GM12878 (cell line): Measurements from ENCODE around the gene PPIL6. TPM values are rescaled to one million over a fixed set of nuclear protein-coding genes. Genes with fewer than 3 reads are reported as not detected.
A peak's percentile ranks its signal among the peaks of the same experiment; 100 is the strongest.

Experiments used
- ATAC-seq: fragments of 200-7000 bp; cut with Tn5 transposase; 3 replicates; pipeline ENCODE4 v1.9.1; 2020; ENCODE audit warnings: mild to moderate bottlenecking, moderate library complexity
- BruUV-seq: library from RNA; stranded (reverse); fragments of 400-500 nt; replicated peaks from 2 replicates; lab custom pipeline; 2021; lab: Mats Ljungman, UMichigan
- CTCF ChIA-PET: fragments of 300-600 bp; sonication (Branson Sonifier 250); formaldehyde crosslinking; extraction: SDS; loops from one replicate; lab custom pipeline; 2021; ENCODE audit warnings: inconsistent platforms; lab: Yijun Ruan, JAX
- POLR2A ChIA-PET: fragments of 350-600 bp; formaldehyde crosslinking; extraction: SDS; loops from one replicate; lab custom pipeline; 2021; ENCODE audit warnings: inconsistent platforms; lab: Charles Lee
- RAD21 ChIA-PET: fragments of 300-600 bp; sonication (Branson Sonifier 250); formaldehyde crosslinking; loops from one replicate; lab custom pipeline; 2023; ENCODE audit warnings: antibody characterized with exemption; ENCODE audit not compliant: unreplicated experiment; lab: Charles Lee
- SMC1A ChIA-PET: fragments of 300-600 bp; sonication (Branson Sonifier 250); formaldehyde crosslinking; loops from one replicate; lab custom pipeline; 2023; ENCODE audit not compliant: unreplicated experiment, uncharacterized antibody; lab: Charles Lee
- DNase-seq: peaks from one replicate; pipeline ENCODE4 v3.0.0-alpha.2; 2011; ENCODE audit warnings: low read depth, low spot score
- FAIRE-seq: peaks from 3 replicates; lab custom pipeline; 2011; peaks lifted over from hg19 to GRCh38; lab: Jason Lieb, UNC
- H2AFZ ChIP-seq: 2 replicates; pipeline ENCODE4 v1.6.0; 2011; ENCODE audit warnings: low read depth, low read length, control low read depth; ENCODE audit not compliant: control insufficient read depth
- H3K27ac ChIP-seq: 2 replicates; pipeline ENCODE4 v1.5.1; 2011; ENCODE audit warnings: control low read depth; ENCODE audit not compliant: control insufficient read depth, insufficient read depth
- H3K27me3 ChIP-seq, 2 experiments: replicated peaks in 1 of 2; 2 replicates each; pipeline versions ENCODE4 v1.6.0 to v1.6.1; 2011; ENCODE audit warnings: low read length in 1 of 2; ENCODE audit not compliant: control insufficient read depth in 2 of 2, insufficient read depth in 2 of 2
- H3K36me3 ChIP-seq, 2 experiments: 2 replicates each; pipeline ENCODE4 v1.5.1; 2011; ENCODE audit warnings: low read length in 1 of 2; ENCODE audit not compliant: control insufficient read depth in 2 of 2, insufficient read depth in 2 of 2
- H3K4me1 ChIP-seq: 2 replicates; pipeline ENCODE4 v1.6.1; 2011; ENCODE audit warnings: mild to moderate bottlenecking, low read length, moderate library complexity, mixed read lengths; ENCODE audit not compliant: control insufficient read depth, insufficient read depth
- H3K4me2 ChIP-seq: 2 replicates; pipeline ENCODE4 v1.6.0; 2011; ENCODE audit warnings: control low read depth; ENCODE audit not compliant: control insufficient read depth, insufficient read depth
- H3K4me3 ChIP-seq: fragments of 200-600 bp; sonication (generic); 2 replicates; pipeline ENCODE4 v1.5.1; 2016
- H3K79me2 ChIP-seq: 2 replicates; pipeline ENCODE4 v1.6.0; 2011; ENCODE audit warnings: low read length; ENCODE audit not compliant: control insufficient read depth, insufficient read depth
- H3K9ac ChIP-seq: 2 replicates; pipeline ENCODE4 v1.8.0; 2011; ENCODE audit warnings: low read length, control low read depth, mixed read lengths; ENCODE audit not compliant: control insufficient read depth, insufficient read depth
- H3K9me3 ChIP-seq: replicated peaks from 3 replicates; pipeline ENCODE4 v1.5.1; 2011; ENCODE audit warnings: mild to moderate bottlenecking, low read length; ENCODE audit not compliant: control insufficient read depth, insufficient read depth
- H4K20me1 ChIP-seq: 2 replicates; pipeline ENCODE4 v1.6.0; 2011; ENCODE audit not compliant: control insufficient read depth, insufficient read depth
- BCL11A ChIP-seq: IDR thresholded peaks from 2 replicates; pipeline ENCODE4 v1.6.1; 2011; ENCODE audit warnings: low read depth, low read length
- E4F1 ChIP-seq: fragments of 450-650 bp; IDR thresholded peaks from 2 replicates; pipeline ENCODE4 v1.6.1; 2018; ENCODE audit warnings: borderline replicate concordance, mild to moderate bottlenecking; ENCODE audit not compliant: partially characterized antibody
- ELK1 ChIP-seq: IDR thresholded peaks from 2 replicates; pipeline ENCODE4 v1.6.1; 2012; ENCODE audit warnings: low read depth, low read length, improper control_type of control experiment
- FOXK2 ChIP-seq: fragments of 450-650 bp; IDR thresholded peaks from 2 replicates; pipeline ENCODE4 v1.6.1; 2017; ENCODE audit warnings: mild to moderate bottlenecking, moderate library complexity
- POLR2AphosphoS5 ChIP-seq: IDR thresholded peaks from 2 replicates; pipeline ENCODE4 v1.6.1; 2011; ENCODE audit warnings: mild to moderate bottlenecking, low read length, inconsistent platforms
- SIX5 ChIP-seq: IDR thresholded peaks from 2 replicates; pipeline ENCODE4 v1.6.1; 2011; ENCODE audit warnings: mild to moderate bottlenecking, low read depth, low read length, moderate library complexity; ENCODE audit not compliant: severe bottlenecking
- SREBF1 ChIP-seq: IDR thresholded peaks from 2 replicates; pipeline ENCODE4 v1.6.1; 2012; ENCODE audit warnings: mild to moderate bottlenecking, low read length
- STAT3 ChIP-seq: IDR thresholded peaks from 2 replicates; pipeline ENCODE4 v1.6.1; 2011; ENCODE audit warnings: low read depth, low read length, improper control_type of control experiment
- TCF12 ChIP-seq: IDR thresholded peaks from 2 replicates; pipeline ENCODE4 v1.6.1; 2011; ENCODE audit warnings: low read depth, mild to moderate bottlenecking, low read length
- ZBTB33 ChIP-seq: fragments of 450-650 bp; IDR thresholded peaks from 2 replicates; pipeline ENCODE4 v1.6.1; 2017; ENCODE audit warnings: mild to moderate bottlenecking
- ZBTB40 ChIP-seq: fragments of 450-650 bp; IDR thresholded peaks from 2 replicates; pipeline ENCODE4 v1.6.1; 2016; ENCODE audit warnings: mild to moderate bottlenecking, moderate library complexity, borderline replicate concordance
- ZNF24 ChIP-seq: fragments of 450-650 bp; IDR thresholded peaks from 2 replicates; pipeline ENCODE4 v1.6.1; 2017; ENCODE audit warnings: antibody characterized with exemption, mild to moderate bottlenecking
- ZZZ3 ChIP-seq: IDR thresholded peaks from 2 replicates; pipeline ENCODE4 v1.6.1; 2011; ENCODE audit warnings: low read depth; ENCODE audit not compliant: control insufficient read depth, insufficient read length
- WGBS: methylation state at CpG from one replicate; pipeline ENCODE4 v1.1.6; 2016; ENCODE audit warnings: low lambda C conversion rate; ENCODE audit not compliant: insufficient replicate concordance, insufficient coverage; ENCODE audit errors: missing lambda C conversion rate; 5-methylcytosine and 5-hydroxymethylcytosine counted together
- in situ Hi-C: fragments of 300-500 bp; cut with MboI; formaldehyde crosslinking; loops from 9 replicates; pipeline ENCODE4 v1.14.3; 2018; ENCODE audit warnings: mixed read lengths
- intact Hi-C: fragments of 100-400 bp; cut with micrococcal nuclease; formaldehyde crosslinking; loops from one replicate; pipeline ENCODE4 v1.14.2; 2022; ENCODE audit not compliant: unreplicated experiment
- polyA plus RNA-seq, 11 experiments: library from polyadenylated mRNA; depleted of rRNA in 4 of 11; unstranded in 6 of 11; stranded (reverse) in 5 of 11; fragments of >200 nt; fragmentation: Nextera tagmentation in 4 of 11; fragmentation: Illumina TruSeq in 1 of 11; extraction: Ambion mirVana in 4 of 11; extraction: Trizol in 1 of 11; gene quantifications; 1 replicate in 1 of 11; 2 replicates in 10 of 11; pipeline versions ENCODE4 v1.2.1 to v1.2.3, GENCODE V29; 2011 to 2016; ENCODE audit warnings: inconsistent platforms in 2 of 11, missing spikeins in 2 of 11, low read depth in 1 of 11
- total RNA-seq, 4 experiments: library from RNA; depleted of rRNA in 3 of 4; stranded (reverse); fragments of >200 nt in 3 of 4; fragmentation: Illumina TruSeq in 1 of 4; extraction: Trizol in 1 of 4; gene quantifications; 2 replicates each; pipeline versions ENCODE4 v1.2.1 to v1.2.3, GENCODE V29; 2013 to 2021

The PPIL6 gene
- total and polyA plus RNA-seq, 10 of the 15 experiments (the other 5 are each of a cell fraction or from before 2014, with no cell fraction given): 0.01 to 0.26 (median 0.12) TPM; not detected in 5

- TF ChIP-seq E4F1 (no peak), SREBF1 (no peak), ELK1 (no peak)
- TF ChIP-seq, all 136 proteins: peak for 0
Observed at GRCh38 chr6:109379711-109380110, 60.7 kb downstream of the PPIL6 start (continued).

- WGBS: 95% methylated on average over 3 of the region's 3 CpGs
- in situ Hi-C loops: no loop called here
- FAIRE-seq: no peak
- peak overlapping the region; percentile 2 for H3K4me2 ChIP-seq
- no peak overlapping the region for H3K27ac ChIP-seq
- BruUV-seq: no TSS peak
- H3K27me3 ChIP-seq: no peaks in the 10 kb centered on the region
- peaks cover 21% of the 10 kb centered on the region for H3K4me1 ChIP-seq
- RAD21 ChIA-PET: interaction anchor here (1.3 to 1.7 kb wide), 3 partner anchors 76 to 283 kb away, joined by 4 to 7 read pairs (median 5); partner anchors contain the start of gene SESN1
- H3K4me3 ChIP-seq: peak overlapping the region; percentile 51; the same call in 1 of the 2 replicates
- no peak overlapping the region for H2AFZ ChIP-seq
- H3K9ac ChIP-seq: no peak overlapping the region
- no peak for DNase-seq
- H4K20me1 ChIP-seq: peaks cover 3% of the 10 kb centered on the region; the same call in 1 of the 2 replicates
- ATAC-seq: no peak
- CTCF ChIA-PET: interaction anchor here (1.0 to 1.1 kb wide), 3 partner anchors 15 to 682 kb away, joined by 3 to 6 read pairs (median 3); no protein-coding TSS in a partner anchor
- H3K79me2 ChIP-seq: peaks cover 87% of the 10 kb centered on the region
- POLR2A ChIA-PET: interaction anchor here (0.9 to 2.3 kb wide), 3 partner anchors 10 to 283 kb away, joined by 3 to 8 read pairs (median 4); partner anchors contain the start of genes CEP57L1 and SESN1
- H3K9me3 ChIP-seq: no peaks in the 10 kb centered on the region
- peaks cover 2 to 14% of the 10 kb centered on the region in 2 experiments for H3K36me3 ChIP-seq
- intact Hi-C loops: no loop called here
- SMC1A ChIA-PET: interaction anchor here (0.7 to 1.5 kb wide), 8 partner anchors 10 to 198 kb away, joined by 3 to 8 read pairs (median 3); partner anchors contain the start of genes PPIL6 and SMPD2
- TF ChIP-seq TCF12 (no peak), ZBTB40 (no peak), SIX5 (no peak), BCL11A (no peak), FOXK2 (no peak), ZZZ3 (no peak), ZNF24 (no peak), POLR2AphosphoS5 (no peak), STAT3 (no peak), ZBTB33 (no peak)
Observed at GRCh38 chr6:109377717-109378116, 62.7 kb downstream of the PPIL6 start.
